GM12878 (cell line): ENCODE data around the gene HRC. TPM values are rescaled to one million over a fixed set of nuclear protein-coding genes. Genes with fewer than 3 reads are reported as not detected.
A peak's percentile ranks its signal among the peaks of the same experiment; 100 is the strongest.

Experiments used
- CHD2 ChIP-seq: IDR thresholded peaks from 2 replicates; pipeline ENCODE4 v1.6.1; 2011; ENCODE audit warnings: low read depth, low read length, improper control_type of control experiment, borderline replicate concordance
- EED ChIP-seq: sonication (generic); IDR thresholded peaks from 2 replicates; pipeline ENCODE4 v1.6.1; 2016; ENCODE audit warnings: antibody characterized with exemption, low read depth
- GABPA ChIP-seq: IDR thresholded peaks from 2 replicates; pipeline ENCODE4 v1.6.1; 2014; ENCODE audit warnings: antibody characterized with exemption, low read depth, mild to moderate bottlenecking, inconsistent platforms
- IKZF1 ChIP-seq: fragments of 450-650 bp; conservative IDR thresholded peaks from 2 replicates; pipeline ENCODE4 v1.6.1; 2017; ENCODE audit warnings: antibody characterized with exemption, mild to moderate bottlenecking
- IRF4 ChIP-seq: IDR thresholded peaks from 2 replicates; pipeline ENCODE4 v1.6.1; 2011; ENCODE audit warnings: low read depth, low read length
- JUND ChIP-seq: IDR thresholded peaks from 2 replicates; pipeline ENCODE4 v1.6.1; 2012; ENCODE audit warnings: low read depth, mild to moderate bottlenecking, low read length, improper control_type of control experiment, moderate library complexity
- NBN ChIP-seq: fragments of 450-650 bp; IDR thresholded peaks from 2 replicates; pipeline ENCODE4 v1.6.1; 2016
- RUNX3 ChIP-seq: IDR thresholded peaks from 2 replicates; pipeline ENCODE4 v1.6.1; 2012; ENCODE audit warnings: low read length, inconsistent platforms
- SMC3 ChIP-seq: IDR thresholded peaks from 2 replicates; pipeline ENCODE4 v1.6.1; 2011; ENCODE audit warnings: low read length, improper control_type of control experiment, borderline replicate concordance
- polyA plus RNA-seq, 11 experiments: library from polyadenylated mRNA; depleted of rRNA in 4 of 11; unstranded in 6 of 11; stranded (reverse) in 5 of 11; fragments of >200 nt; fragmentation: Nextera tagmentation in 4 of 11; fragmentation: Illumina TruSeq in 1 of 11; extraction: Ambion mirVana in 4 of 11; extraction: Trizol in 1 of 11; gene quantifications; 1 replicate in 1 of 11; 2 replicates in 10 of 11; pipeline versions ENCODE4 v1.2.1 to v1.2.3, GENCODE V29; 2011 to 2016; ENCODE audit warnings: inconsistent platforms in 2 of 11, missing spikeins in 2 of 11, low read depth in 1 of 11
- total RNA-seq, 4 experiments: library from RNA; depleted of rRNA in 3 of 4; stranded (reverse); fragments of >200 nt in 3 of 4; fragmentation: Illumina TruSeq in 1 of 4; extraction: Trizol in 1 of 4; gene quantifications; 2 replicates each; pipeline versions ENCODE4 v1.2.1 to v1.2.3, GENCODE V29; 2013 to 2021
- TF ChIP-seq, protein P1 (sequence below): IDR thresholded peaks from 2 replicates; pipeline ENCODE4 v1.6.1; 2012; ENCODE audit warnings: low read depth, low read length, improper control_type of control experiment
- TF ChIP-seq, protein P2 (sequence below): fragments of 450-650 bp; IDR thresholded peaks from 2 replicates; pipeline ENCODE4 v1.6.1; 2017; ENCODE audit warnings: antibody characterized with exemption, mild to moderate bottlenecking, moderate library complexity

Gene HRC
- total and polyA plus RNA-seq, 10 of the 15 experiments (the other 5 are each of a cell fraction or from before 2014, with no cell fraction given) = 0.10 TPM; not detected in 9

DNA sequence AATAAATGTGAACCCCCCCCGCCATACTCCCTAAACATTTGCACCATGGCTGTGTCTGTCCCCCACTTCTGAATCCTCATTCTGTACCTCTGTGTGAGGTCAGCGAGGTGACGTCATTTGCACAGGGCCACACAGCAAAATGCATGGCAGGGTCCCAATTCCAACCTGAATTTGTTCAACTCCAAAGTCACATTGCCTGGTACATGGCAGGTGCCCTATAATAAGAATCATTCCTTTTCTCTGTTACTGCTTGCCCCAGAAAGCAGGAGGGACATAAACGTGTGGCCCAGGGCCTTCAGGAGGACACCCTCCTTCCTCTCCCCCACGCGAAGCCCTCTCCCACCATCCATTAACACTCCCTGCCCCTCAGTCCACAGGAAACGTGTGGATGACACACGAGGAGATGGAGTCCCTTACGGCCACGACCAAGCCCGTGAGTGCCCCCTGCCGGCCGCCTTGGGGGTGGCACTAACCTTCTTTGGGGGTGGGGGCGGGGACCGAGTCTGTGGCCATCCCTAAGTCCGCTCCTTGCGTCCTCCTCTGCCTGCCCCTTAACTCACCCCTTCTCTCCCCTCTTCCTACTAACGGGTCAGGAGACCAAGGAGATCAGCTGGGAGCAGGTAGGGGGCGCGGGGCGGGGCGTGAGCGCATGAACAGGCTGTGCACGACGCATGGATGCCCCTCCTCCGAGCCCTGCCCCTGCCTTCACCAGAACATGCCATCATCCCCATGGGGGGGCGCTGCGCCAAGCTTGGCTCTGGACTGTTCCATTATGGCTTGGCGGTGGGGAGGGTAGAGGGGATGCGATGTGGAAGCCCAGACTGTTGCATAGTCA is 9.4 kb downstream of the HRC start (continued):
- 0 out of 2 replicates have a peak, but pooled peaks have one; percentile 14 for TF ChIP-seq EED
- peak; percentile 34 for TF ChIP-seq IKZF1
- TF ChIP-seq RUNX3 = no peak
- TF ChIP-seq, protein P1, sequence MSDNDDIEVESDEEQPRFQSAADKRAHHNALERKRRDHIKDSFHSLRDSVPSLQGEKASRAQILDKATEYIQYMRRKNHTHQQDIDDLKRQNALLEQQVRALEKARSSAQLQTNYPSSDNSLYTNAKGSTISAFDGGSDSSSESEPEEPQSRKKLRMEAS = 0 out of 2 replicates have a peak, but pooled peaks have one; percentile 34
- no peak for TF ChIP-seq GABPA
- 0 out of 2 replicates have a peak, but pooled peaks have one; percentile 31 for TF ChIP-seq CHD2
- peak; percentile 64; the same call in 1 of the 2 replicates for TF ChIP-seq SMC3
- TF ChIP-seq NBN = peak; percentile 59; the same call in 1 of the 2 replicates
- TF ChIP-seq IRF4 = no peak
- TF ChIP-seq, protein P2, sequence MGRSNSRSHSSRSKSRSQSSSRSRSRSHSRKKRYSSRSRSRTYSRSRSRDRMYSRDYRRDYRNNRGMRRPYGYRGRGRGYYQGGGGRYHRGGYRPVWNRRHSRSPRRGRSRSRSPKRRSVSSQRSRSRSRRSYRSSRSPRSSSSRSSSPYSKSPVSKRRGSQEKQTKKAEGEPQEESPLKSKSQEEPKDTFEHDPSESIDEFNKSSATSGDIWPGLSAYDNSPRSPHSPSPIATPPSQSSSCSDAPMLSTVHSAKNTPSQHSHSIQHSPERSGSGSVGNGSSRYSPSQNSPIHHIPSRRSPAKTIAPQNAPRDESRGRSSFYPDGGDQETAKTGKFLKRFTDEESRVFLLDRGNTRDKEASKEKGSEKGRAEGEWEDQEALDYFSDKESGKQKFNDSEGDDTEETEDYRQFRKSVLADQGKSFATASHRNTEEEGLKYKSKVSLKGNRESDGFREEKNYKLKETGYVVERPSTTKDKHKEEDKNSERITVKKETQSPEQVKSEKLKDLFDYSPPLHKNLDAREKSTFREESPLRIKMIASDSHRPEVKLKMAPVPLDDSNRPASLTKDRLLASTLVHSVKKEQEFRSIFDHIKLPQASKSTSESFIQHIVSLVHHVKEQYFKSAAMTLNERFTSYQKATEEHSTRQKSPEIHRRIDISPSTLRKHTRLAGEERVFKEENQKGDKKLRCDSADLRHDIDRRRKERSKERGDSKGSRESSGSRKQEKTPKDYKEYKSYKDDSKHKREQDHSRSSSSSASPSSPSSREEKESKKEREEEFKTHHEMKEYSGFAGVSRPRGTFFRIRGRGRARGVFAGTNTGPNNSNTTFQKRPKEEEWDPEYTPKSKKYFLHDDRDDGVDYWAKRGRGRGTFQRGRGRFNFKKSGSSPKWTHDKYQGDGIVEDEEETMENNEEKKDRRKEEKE = peak; percentile 65; the same call in 1 of the 2 replicates
- peak; percentile 85 for TF ChIP-seq JUND
